Breast epithelium (tissue), 3 donors: ENCODE measurements around the gene HOXB4.

Experiments
- POLR2A ChIP-seq: fragments of 450-650 bp; IDR thresholded peaks from one replicate; pipeline ENCODE4 v1.6.1; 2016; ENCODE audit warnings: antibody characterized with exemption, mild to moderate bottlenecking, moderate library complexity
- POLR2AphosphoS5 ChIP-seq, 3 donors: sonication (generic); formaldehyde crosslinking; IDR thresholded peaks; one replicate each; pipeline ENCODE4 v1.6.1; 2017; ENCODE audit warnings: antibody characterized with exemption in 3 of 3
- TF ChIP-seq, protein P1 (sequence below), 3 donors: fragments of 450-650 bp; IDR thresholded peaks; one replicate each; pipeline ENCODE4 v1.5.1; 2016 to 2017; ENCODE audit warnings: antibody characterized with exemption in 3 of 3, mild to moderate bottlenecking in 3 of 3, moderate library complexity in 3 of 3

DNA sequence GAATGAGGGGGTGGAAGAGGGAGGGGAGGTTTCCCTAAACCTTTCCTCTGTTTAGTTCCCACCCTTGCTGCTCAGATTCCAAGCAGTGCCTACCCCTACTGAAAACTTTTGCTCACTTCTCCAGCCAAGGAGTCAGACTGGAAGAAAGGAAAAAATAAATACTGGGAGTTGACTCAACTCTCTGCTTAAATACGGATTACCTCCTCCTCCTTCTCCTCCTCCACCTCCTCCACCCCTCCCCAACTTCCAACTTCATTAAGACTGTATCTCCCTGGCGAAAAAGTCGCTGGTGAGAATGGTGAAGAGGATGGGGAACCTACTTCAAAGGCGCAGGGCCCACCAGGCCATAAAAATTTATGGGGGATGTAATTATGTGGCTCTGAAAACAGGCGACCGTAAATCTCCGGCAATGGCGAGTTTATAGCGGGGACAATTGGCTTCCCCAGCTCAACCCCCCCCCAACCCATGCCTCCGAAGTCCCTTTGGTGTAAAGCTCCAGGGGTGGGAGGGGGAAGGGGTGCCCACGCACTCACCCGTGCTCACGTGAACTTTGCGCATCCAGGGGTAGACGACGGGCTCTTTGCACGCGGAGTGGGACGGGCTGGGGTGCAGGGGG is 712 bp downstream of the HOXB4 start:
- TF ChIP-seq, protein P1, sequence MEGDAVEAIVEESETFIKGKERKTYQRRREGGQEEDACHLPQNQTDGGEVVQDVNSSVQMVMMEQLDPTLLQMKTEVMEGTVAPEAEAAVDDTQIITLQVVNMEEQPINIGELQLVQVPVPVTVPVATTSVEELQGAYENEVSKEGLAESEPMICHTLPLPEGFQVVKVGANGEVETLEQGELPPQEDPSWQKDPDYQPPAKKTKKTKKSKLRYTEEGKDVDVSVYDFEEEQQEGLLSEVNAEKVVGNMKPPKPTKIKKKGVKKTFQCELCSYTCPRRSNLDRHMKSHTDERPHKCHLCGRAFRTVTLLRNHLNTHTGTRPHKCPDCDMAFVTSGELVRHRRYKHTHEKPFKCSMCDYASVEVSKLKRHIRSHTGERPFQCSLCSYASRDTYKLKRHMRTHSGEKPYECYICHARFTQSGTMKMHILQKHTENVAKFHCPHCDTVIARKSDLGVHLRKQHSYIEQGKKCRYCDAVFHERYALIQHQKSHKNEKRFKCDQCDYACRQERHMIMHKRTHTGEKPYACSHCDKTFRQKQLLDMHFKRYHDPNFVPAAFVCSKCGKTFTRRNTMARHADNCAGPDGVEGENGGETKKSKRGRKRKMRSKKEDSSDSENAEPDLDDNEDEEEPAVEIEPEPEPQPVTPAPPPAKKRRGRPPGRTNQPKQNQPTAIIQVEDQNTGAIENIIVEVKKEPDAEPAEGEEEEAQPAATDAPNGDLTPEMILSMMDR (IDR thresholded peaks at IDR 0.05), result no peak
- TF ChIP-seq POLR2A (no peak), POLR2AphosphoS5 (IDR thresholded peaks at IDR 0.05) (no peak)
